ENCODE results near the gene MIEN1.
"Not testable (repeated sequence)": the region's sequence is repeated elsewhere in the genome, so short reads cannot be mapped to it uniquely, and the experiment has no call there.

The MIEN1 gene

GRCh38 chr17:39738983-39739884, 8.9 kb upstream of the MIEN1 start:
- peak; percentile 65 for DNase-seq

GRCh38 chr17:39738568-39738901, 8.2 kb upstream of the MIEN1 start:
- peak; percentile 43 for DNase-seq

- DNase-seq: peak; percentile 80
Observed at GRCh38 chr17:39737760-39738567, 7.6 kb upstream of the MIEN1 start, which contains the start of gene GRB7. Gene GRB7 (plus strand): TSS chr17:39737938. CDS start chr17:39742302, 4,364 bp downstream.

GRCh38 chr17:39737206-39737759, 7.0 kb upstream of the MIEN1 start:
- DNase-seq: no peak

GRCh38 chr17:39736319-39737165, 6.2 kb upstream of the MIEN1 start:
- DNase-seq: no peak

GRCh38 chr17:39735882-39736281, 5.5 kb upstream of the MIEN1 start:
- no peak for DNase-seq

- no peak for DNase-seq
Observed at GRCh38 chr17:39732586-39732985, 2.3 kb upstream of the MIEN1 start.

GRCh38 chr17:39729280-39729851, 966 bp downstream of the MIEN1 start:
- no peak for DNase-seq

GRCh38 chr17:39727556-39727955, 2.8 kb downstream of the MIEN1 start:
- DNase-seq: no peak

GRCh38 chr17:39726617-39727016, 3.7 kb downstream of the MIEN1 start:
- DNase-seq: no peak

GRCh38 chr17:39725923-39726322, 4.4 kb downstream of the MIEN1 start:
- DNase-seq: not testable (repeated sequence)

- DNase-seq: no peak
Observed at GRCh38 chr17:39724731-39725130, 5.6 kb downstream of the MIEN1 start.

- no peak for DNase-seq
Observed at GRCh38 chr17:39722965-39723848, 7.1 kb downstream of the MIEN1 start.

GRCh38 chr17:39722104-39722503, 8.2 kb downstream of the MIEN1 start:
- DNase-seq: no peak

- DNase-seq: no peak
Observed at GRCh38 chr17:39719563-39720355, 10.6 kb downstream of the MIEN1 start.

- no peak for DNase-seq
Observed at GRCh38 chr17:39717660-39718059, 12.7 kb downstream of the MIEN1 start.

- DNase-seq: no peak
Observed at GRCh38 chr17:39716879-39717536, 13.3 kb downstream of the MIEN1 start.

GRCh38 chr17:39716073-39716818, 14.1 kb downstream of the MIEN1 start:
- DNase-seq: no peak

All from NCI-H748 treated with DMSO at 0.1 percent for 48 hours (cell line).